HCT116 (cell line): ENCODE measurements around the gene RBPMS2. TPM values are rescaled to one million over a fixed set of nuclear protein-coding genes. Genes with fewer than 3 reads are reported as not detected.

Source experiments
- ATAC-seq: fragments of 200-7000 bp; cut with Tn5 transposase; 2 replicates; pipeline ENCODE4 v1.9.1; 2020; ENCODE audit warnings: mild to moderate bottlenecking, moderate library complexity
- BruUV-seq: library from RNA; stranded (reverse); fragments of 400-500 nt; replicated peaks from 2 replicates; lab custom pipeline; 2021; lab: Mats Ljungman, UMichigan
- CTCF ChIA-PET: fragments of 300-600 bp; sonication (Branson Sonifier 250); formaldehyde crosslinking; loops from one replicate; lab custom pipeline; 2021; ENCODE audit warnings: antibody characterized with exemption; lab: Charles Lee
- POLR2A ChIA-PET: fragments of 300-600, 350-600 bp; sonication (Branson Sonifier 250); formaldehyde crosslinking; loops from one replicate; lab custom pipeline; 2021; ENCODE audit warnings: antibody characterized with exemption; lab: Charles Lee
- RAD21 ChIA-PET, 2 experiments: fragments of 300-600 bp; sonication (Branson Sonifier 250); formaldehyde crosslinking; loops; one replicate each; lab custom pipeline; 2023; ENCODE audit warnings: low total read pairs in 2 of 2; ENCODE audit not compliant: uncharacterized antibody in 2 of 2, unreplicated experiment in 2 of 2, low non-redundant PET in 1 of 2; lab: Charles Lee
- DNase-seq: peaks from one replicate; pipeline ENCODE4 v3.0.0-alpha.2; 2010; ENCODE audit warnings: low read depth, low spot score
- H2AFZ ChIP-seq: fragments of 200-600 bp; shearing (Covaris generic), sonication (generic); 2 replicates; pipeline ENCODE4 v1.6.1; 2017; ENCODE audit warnings: low read depth, mixed run types, mixed read lengths, antibody characterized with exemption, low read length; ENCODE audit not compliant: poor library complexity, severe bottlenecking
- H3K27ac ChIP-seq: 2 replicates; pipeline ENCODE4 v1.5.1; 2012; ENCODE audit warnings: low read depth, low read length
- H3K27me3 ChIP-seq: fragments of 200-600 bp; sonication (generic); 2 replicates; pipeline ENCODE4 v1.6.1; 2016; ENCODE audit warnings: mixed run types, low read length, mixed read lengths; ENCODE audit not compliant: insufficient read depth
- H3K36me3 ChIP-seq, 2 experiments: fragments of 200-500 bp in 1 of 2; fragments of 200-600 bp in 1 of 2; sonication (Bioruptor generic) in 1 of 2; sonication (generic) in 1 of 2; 2 replicates each; pipeline versions ENCODE4 v1.5.1 to v1.6.1; 2014 to 2016; ENCODE audit warnings: low read length in 2 of 2, inconsistent platforms in 1 of 2, mixed read lengths in 1 of 2, mixed run types in 1 of 2; ENCODE audit not compliant: insufficient read depth in 2 of 2, control insufficient read depth in 1 of 2
- H3K4me1 ChIP-seq, 2 experiments: fragments of 200-600 bp in 1 of 2; sonication (generic) in 1 of 2; 2 replicates each; pipeline versions ENCODE4 v1.5.1 to v1.6.1; 2012 to 2017; ENCODE audit warnings: low read length in 2 of 2, inconsistent platforms in 1 of 2, mild to moderate bottlenecking in 1 of 2, mixed read lengths in 1 of 2, mixed run types in 1 of 2, moderate library complexity in 1 of 2; ENCODE audit not compliant: insufficient read depth in 2 of 2, control insufficient read depth in 1 of 2
- H3K4me2 ChIP-seq: fragments of 200-600 bp; sonication (generic); 2 replicates; pipeline ENCODE4 v1.6.1; 2017; ENCODE audit warnings: mixed run types, low read length, mixed read lengths
- H3K4me3 ChIP-seq, 2 experiments: fragments of 200-600 bp in 1 of 2; sonication (generic) in 1 of 2; replicated peaks in 1 of 2; 2 replicates each; pipeline ENCODE4 v1.5.1; 2011 to 2016; ENCODE audit warnings: low read length in 2 of 2, control low read depth in 1 of 2, low read depth in 1 of 2, mild to moderate bottlenecking in 1 of 2, mixed read lengths in 1 of 2, mixed run types in 1 of 2
- H3K79me2 ChIP-seq: fragments of 200-600 bp; sonication (generic); 2 replicates; pipeline ENCODE4 v1.6.1; 2017; ENCODE audit warnings: mild to moderate bottlenecking, mixed run types, low read length, moderate library complexity, mixed read lengths; ENCODE audit not compliant: insufficient read depth
- H3K9ac ChIP-seq: fragments of 200-600 bp; sonication (generic); 2 replicates; pipeline ENCODE4 v1.6.1; 2016; ENCODE audit warnings: low read length, mixed read lengths
- H3K9me2 ChIP-seq: fragments of 200-600 bp; sonication (generic), shearing (Covaris generic); 2 replicates; pipeline ENCODE4 v1.6.1; 2017; ENCODE audit warnings: mixed run types, mild to moderate bottlenecking, moderate library complexity; ENCODE audit not compliant: insufficient read depth
- H3K9me3 ChIP-seq, 2 experiments: fragments of 200-500 bp in 1 of 2; fragments of 200-600 bp in 1 of 2; sonication (Bioruptor generic) in 1 of 2; sonication (generic) in 1 of 2; 2 replicates each; pipeline ENCODE4 v1.6.1; 2014 to 2017; ENCODE audit warnings: low read length in 2 of 2, mixed read lengths in 2 of 2, inconsistent platforms in 1 of 2, low read depth in 1 of 2, mild to moderate bottlenecking in 1 of 2, mixed run types in 1 of 2, moderate library complexity in 1 of 2; ENCODE audit not compliant: control insufficient read depth in 1 of 2, insufficient read depth in 1 of 2
- H4K20me1 ChIP-seq: fragments of 200-600 bp; sonication (generic), shearing (Covaris generic); 2 replicates; pipeline ENCODE4 v1.6.1; 2017; ENCODE audit warnings: mixed run types, mild to moderate bottlenecking, moderate library complexity; ENCODE audit not compliant: insufficient read depth
- ATF3 ChIP-seq: IDR thresholded peaks from 2 replicates; pipeline ENCODE4 v1.6.1; 2012
- ELF1 ChIP-seq: IDR thresholded peaks from 2 replicates; pipeline ENCODE4 v1.6.1; 2012; ENCODE audit warnings: low read depth, borderline replicate concordance
- EZH2 ChIP-seq: fragments of 200-600 bp; sonication (generic); IDR thresholded peaks from 2 replicates; pipeline ENCODE4 v1.6.1; 2017; ENCODE audit warnings: antibody characterized with exemption, mixed run types
- EZH2phosphoT487 ChIP-seq: fragments of 200-600 bp; IDR thresholded peaks from 2 replicates; pipeline ENCODE4 v1.6.1; 2018; ENCODE audit warnings: antibody characterized with exemption, borderline replicate concordance
- POLR2A ChIP-seq: IDR thresholded peaks from 2 replicates; pipeline ENCODE4 v1.7.0; 2011; ENCODE audit warnings: borderline replicate concordance; ENCODE audit not compliant: insufficient read depth, insufficient read length; ENCODE audit errors: extremely low read depth
- RAD21 ChIP-seq: IDR thresholded peaks from 2 replicates; pipeline ENCODE4 v1.6.1; 2012; ENCODE audit warnings: low read depth, mild to moderate bottlenecking
- REST ChIP-seq: IDR thresholded peaks from 2 replicates; pipeline ENCODE4 v1.6.1; 2012; ENCODE audit warnings: low read depth
- SRF ChIP-seq: IDR thresholded peaks from 2 replicates; pipeline ENCODE4 v1.6.1; 2012; ENCODE audit warnings: low read depth
- ZFX ChIP-seq: fragments of 450-650 bp; IDR thresholded peaks from 2 replicates; pipeline ENCODE4 v1.6.1; 2017
- intact Hi-C: fragments of 100-400 bp; cut with micrococcal nuclease; formaldehyde crosslinking; loops from 2 replicates; pipeline ENCODE4 v1.10.0; 2022
- total RNA-seq: library from RNA; stranded (reverse); gene quantifications from one replicate; pipeline ENCODE4 v1.2.1, GENCODE V29; 2021; ENCODE audit not compliant: unreplicated experiment

Gene RBPMS2
- total RNA-seq, 1 experiment from 2014 or later, result 11.6 TPM

- TF ChIP-seq ZFX, result no peak
- no peak for TF ChIP-seq ELF1
- TF ChIP-seq, all 23 proteins: peak for 0
- intact Hi-C loops, result no loop called here
- Histone ChIP-seq H3K27me3 (no peaks in the 10 kb centered on the region), H3K4me1 (no peaks in the 10 kb centered on the region), H3K36me3 (no peaks in the 10 kb centered on the region), H3K4me3 (no peak overlapping the region), H3K4me2 (no peak overlapping the region), H2AFZ (no peak overlapping the region), H3K9ac (no peak overlapping the region), H3K27ac (no peak overlapping the region), H3K9me3 (no peaks in the 10 kb centered on the region), H3K79me2 (no peaks in the 10 kb centered on the region), H3K9me2 (no peaks in the 10 kb centered on the region), H4K20me1 (no peaks in the 10 kb centered on the region)
- no TSS peak for BruUV-seq
- DNase-seq, result no peak
- CTCF ChIA-PET, result no interaction called here
- no peak for ATAC-seq
- POLR2A ChIA-PET, result no interaction called here
- RAD21 ChIA-PET, result no interaction called here
These were observed 27.8 kb downstream of the RBPMS2 start for GRCh38 chr15:64747578-64747977.

GRCh38 chr15:64746921-64747320 is 28.5 kb downstream of the RBPMS2 start:
- ChIA-PET CTCF (no interaction called here), POLR2A (no interaction called here)
- BruUV-seq, result no TSS peak
- Histone ChIP-seq H3K27me3 (no peaks in the 10 kb centered on the region), H3K9me2 (no peaks in the 10 kb centered on the region), H3K9me3 (no peaks in the 10 kb centered on the region), H3K9ac (no peak overlapping the region), H3K27ac (no peak overlapping the region), H3K79me2 (no peaks in the 10 kb centered on the region), H3K4me2 (no peak overlapping the region)
- intact Hi-C loops, result no loop called here
- ATAC-seq, result no peak
- TF ChIP-seq EZH2phosphoT487 (no peak), ATF3 (no peak), SRF (no peak), POLR2A (no peak), EZH2 (no peak), RAD21 (no peak), REST (no peak)
- TF ChIP-seq, all 23 proteins: peak for 0
- RAD21 ChIA-PET, result no interaction called here
- Histone ChIP-seq H4K20me1 (no peaks in the 10 kb centered on the region), H3K4me1 (no peaks in the 10 kb centered on the region), H2AFZ (no peak overlapping the region), H3K4me3 (no peak overlapping the region), H3K36me3 (no peaks in the 10 kb centered on the region)
- no peak for DNase-seq
